Mammary epithelial cell (primary cell): ENCODE results near the gene FBLN2.

Experiments used
- EZH2 ChIP-seq: IDR thresholded peaks from 2 replicates; pipeline ENCODE4 v1.6.1; 2012; ENCODE audit warnings: low read length, inconsistent platforms, borderline replicate concordance
- TF ChIP-seq, protein P1 (sequence below), 2 donors: IDR thresholded peaks in 1 of 2; conservative IDR thresholded peaks in 1 of 2; 2 replicates each; pipeline ENCODE4 v1.5.1; 2011 to 2012; ENCODE audit warnings: inconsistent platforms in 2 of 2, low read length in 2 of 2, mild to moderate bottlenecking in 2 of 2, control low read depth in 1 of 2, low read depth in 1 of 2; ENCODE audit not compliant: insufficient read depth in 1 of 2; ENCODE audit errors: extremely low read depth in 1 of 2

GRCh38 chr3:13506680-13507079, 42.2 kb upstream of the FBLN2 start:
- no peak for TF ChIP-seq EZH2
- TF ChIP-seq, protein P1, sequence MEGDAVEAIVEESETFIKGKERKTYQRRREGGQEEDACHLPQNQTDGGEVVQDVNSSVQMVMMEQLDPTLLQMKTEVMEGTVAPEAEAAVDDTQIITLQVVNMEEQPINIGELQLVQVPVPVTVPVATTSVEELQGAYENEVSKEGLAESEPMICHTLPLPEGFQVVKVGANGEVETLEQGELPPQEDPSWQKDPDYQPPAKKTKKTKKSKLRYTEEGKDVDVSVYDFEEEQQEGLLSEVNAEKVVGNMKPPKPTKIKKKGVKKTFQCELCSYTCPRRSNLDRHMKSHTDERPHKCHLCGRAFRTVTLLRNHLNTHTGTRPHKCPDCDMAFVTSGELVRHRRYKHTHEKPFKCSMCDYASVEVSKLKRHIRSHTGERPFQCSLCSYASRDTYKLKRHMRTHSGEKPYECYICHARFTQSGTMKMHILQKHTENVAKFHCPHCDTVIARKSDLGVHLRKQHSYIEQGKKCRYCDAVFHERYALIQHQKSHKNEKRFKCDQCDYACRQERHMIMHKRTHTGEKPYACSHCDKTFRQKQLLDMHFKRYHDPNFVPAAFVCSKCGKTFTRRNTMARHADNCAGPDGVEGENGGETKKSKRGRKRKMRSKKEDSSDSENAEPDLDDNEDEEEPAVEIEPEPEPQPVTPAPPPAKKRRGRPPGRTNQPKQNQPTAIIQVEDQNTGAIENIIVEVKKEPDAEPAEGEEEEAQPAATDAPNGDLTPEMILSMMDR (conservative IDR thresholded peaks at IDR 0.05 in 1 of 2, IDR thresholded peaks at IDR 0.05 in 1 of 2; ENCODE audit: extremely low read depth in 1 of 2, insufficient read depth in 1 of 2, low read depth in 1 of 2, low read length in 2 of 2) = no peak
